Endothelial cell of umbilical vein (primary cell): ENCODE results near the gene SPANXA1.

Experiments
- EZH2 ChIP-seq: IDR thresholded peaks from 2 replicates; pipeline ENCODE4 v1.6.1; 2012; ENCODE audit warnings: borderline replicate concordance, low read depth, mild to moderate bottlenecking, moderate library complexity, low read length, inconsistent platforms; ENCODE audit not compliant: severe bottlenecking
- JUN ChIP-seq: IDR thresholded peaks from 2 replicates; pipeline ENCODE4 v1.6.1; 2011; ENCODE audit warnings: borderline replicate concordance, low read depth; ENCODE audit not compliant: insufficient read length, insufficient read depth
- POLR2AphosphoS5 ChIP-seq: IDR thresholded peaks from 2 replicates; pipeline ENCODE4 v1.6.1; 2012; ENCODE audit warnings: low read depth, mild to moderate bottlenecking, control low read depth, low read length, moderate library complexity; ENCODE audit not compliant: insufficient read depth
- TF ChIP-seq, protein P1 (sequence below), 2 donors: IDR thresholded peaks; 1 replicate in 1 of 2; 2 replicates in 1 of 2; pipeline ENCODE4 v1.5.1; 2011; ENCODE audit warnings: low read length in 2 of 2, mild to moderate bottlenecking in 2 of 2, moderate library complexity in 2 of 2, control low read depth in 1 of 2, inconsistent platforms in 1 of 2, low read depth in 1 of 2; ENCODE audit not compliant: insufficient read depth in 1 of 2; ENCODE audit errors: extremely low read depth in 1 of 2

DNA sequence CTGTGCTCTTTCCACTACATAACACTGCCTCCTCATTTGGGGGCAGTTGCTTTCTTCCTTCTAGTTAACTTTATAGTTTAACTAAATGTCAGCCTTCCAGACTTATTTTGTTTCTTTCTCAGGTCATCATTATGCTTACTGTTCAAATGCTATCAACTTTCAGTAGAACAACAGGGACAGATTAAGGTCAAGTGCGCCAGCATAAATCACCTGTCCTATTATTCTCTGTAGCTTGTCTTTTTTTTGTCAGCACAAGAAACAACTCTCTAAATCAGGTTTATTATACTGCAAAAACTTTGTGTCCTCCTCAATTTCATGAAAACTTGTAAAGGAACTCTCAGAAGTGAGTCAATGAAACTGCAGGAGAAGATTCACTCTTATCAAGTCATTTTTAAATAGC, 24.6 kb upstream of the SPANXA1 start:
- TF ChIP-seq, protein P1, sequence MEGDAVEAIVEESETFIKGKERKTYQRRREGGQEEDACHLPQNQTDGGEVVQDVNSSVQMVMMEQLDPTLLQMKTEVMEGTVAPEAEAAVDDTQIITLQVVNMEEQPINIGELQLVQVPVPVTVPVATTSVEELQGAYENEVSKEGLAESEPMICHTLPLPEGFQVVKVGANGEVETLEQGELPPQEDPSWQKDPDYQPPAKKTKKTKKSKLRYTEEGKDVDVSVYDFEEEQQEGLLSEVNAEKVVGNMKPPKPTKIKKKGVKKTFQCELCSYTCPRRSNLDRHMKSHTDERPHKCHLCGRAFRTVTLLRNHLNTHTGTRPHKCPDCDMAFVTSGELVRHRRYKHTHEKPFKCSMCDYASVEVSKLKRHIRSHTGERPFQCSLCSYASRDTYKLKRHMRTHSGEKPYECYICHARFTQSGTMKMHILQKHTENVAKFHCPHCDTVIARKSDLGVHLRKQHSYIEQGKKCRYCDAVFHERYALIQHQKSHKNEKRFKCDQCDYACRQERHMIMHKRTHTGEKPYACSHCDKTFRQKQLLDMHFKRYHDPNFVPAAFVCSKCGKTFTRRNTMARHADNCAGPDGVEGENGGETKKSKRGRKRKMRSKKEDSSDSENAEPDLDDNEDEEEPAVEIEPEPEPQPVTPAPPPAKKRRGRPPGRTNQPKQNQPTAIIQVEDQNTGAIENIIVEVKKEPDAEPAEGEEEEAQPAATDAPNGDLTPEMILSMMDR (IDR thresholded peaks at IDR 0.05; ENCODE audit: extremely low read depth in 1 of 2, insufficient read depth in 1 of 2, low read depth in 1 of 2, low read length in 2 of 2), result no peak
- TF ChIP-seq POLR2AphosphoS5 (no peak), JUN (no peak), EZH2 (no peak)
